Skeletal muscle satellite cell (primary cell): ENCODE data around the gene ZNF598.
A peak's percentile ranks its signal among the peaks of the same experiment; 100 is the strongest.
"Not testable (repeated sequence)": the region's sequence is repeated elsewhere in the genome, so short reads cannot be mapped to it uniquely, and the experiment has no call there.

Source experiments
- H3K27me3 ChIP-seq: 2 replicates; pipeline ENCODE4 v1.7.0; 2013; ENCODE audit warnings: low read length; ENCODE audit not compliant: control insufficient read depth, insufficient read depth
- H3K36me3 ChIP-seq: 2 replicates; pipeline ENCODE4 v1.7.0; 2013; ENCODE audit warnings: mild to moderate bottlenecking, control low read depth, low read length; ENCODE audit not compliant: insufficient read depth
- H3K4me1 ChIP-seq: 2 replicates; pipeline ENCODE4 v1.7.0; 2013; ENCODE audit warnings: low read length; ENCODE audit not compliant: control insufficient read depth, insufficient read depth
- H3K4me2 ChIP-seq: 2 replicates; pipeline ENCODE4 v1.7.0; 2013; ENCODE audit warnings: mild to moderate bottlenecking, low read length
- H3K4me3 ChIP-seq: 2 replicates; pipeline ENCODE4 v1.7.0; 2013; ENCODE audit warnings: low read length
- H3K9ac ChIP-seq: 2 replicates; pipeline ENCODE4 v1.7.0; 2013; ENCODE audit warnings: mild to moderate bottlenecking, low read depth, low read length, moderate library complexity
- H3K9me3 ChIP-seq: replicated peaks from 2 replicates; pipeline ENCODE4 v1.7.0; 2013; ENCODE audit warnings: mild to moderate bottlenecking, control low read depth, low read length

The ZNF598 gene

DNA sequence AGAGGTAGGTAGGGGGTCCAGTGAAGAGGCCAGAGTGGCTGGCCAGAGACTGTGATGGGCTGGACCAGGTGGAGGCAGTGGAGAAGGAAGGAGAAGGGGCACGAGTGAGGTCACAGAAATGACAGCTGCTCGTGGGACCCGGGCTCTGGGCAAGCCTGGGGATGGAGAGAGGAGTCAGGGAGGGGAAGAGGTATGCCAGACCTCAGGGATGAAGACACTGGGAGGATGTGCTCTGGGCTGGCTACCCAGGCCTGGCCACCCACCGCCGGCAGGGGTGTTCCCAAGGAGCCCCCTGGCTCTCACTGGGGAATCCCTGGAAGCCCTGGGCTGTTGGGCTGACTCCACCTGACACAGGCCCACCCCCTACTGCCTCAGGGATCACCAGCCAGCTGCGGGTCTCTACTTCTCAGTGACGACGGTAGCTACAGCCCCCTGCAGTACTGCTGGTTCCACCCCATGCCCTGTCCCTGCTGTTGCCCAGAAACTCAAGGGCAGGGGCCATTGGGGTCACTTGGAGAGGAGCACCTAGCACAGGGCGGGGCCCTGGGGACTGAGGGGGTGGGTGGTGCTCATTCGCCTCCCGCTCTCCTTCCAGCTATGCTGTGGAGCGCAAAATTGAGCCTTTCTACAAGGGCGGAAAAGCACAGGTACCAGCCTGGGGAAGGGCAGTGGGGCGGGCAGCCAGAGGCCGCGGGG is 36.0 kb downstream of the ZNF598 start:
- Histone ChIP-seq H3K4me3 (no peak overlapping the region), H3K36me3 (peaks cover 46% of the 10 kb centered on the region), H3K4me1 (peaks cover 8% of the 10 kb centered on the region), H3K9me3 (no peaks in the 10 kb centered on the region), H3K4me2 (peak overlapping the region; percentile 37), H3K27me3 (no peaks in the 10 kb centered on the region), H3K9ac (no peak overlapping the region)

DNA sequence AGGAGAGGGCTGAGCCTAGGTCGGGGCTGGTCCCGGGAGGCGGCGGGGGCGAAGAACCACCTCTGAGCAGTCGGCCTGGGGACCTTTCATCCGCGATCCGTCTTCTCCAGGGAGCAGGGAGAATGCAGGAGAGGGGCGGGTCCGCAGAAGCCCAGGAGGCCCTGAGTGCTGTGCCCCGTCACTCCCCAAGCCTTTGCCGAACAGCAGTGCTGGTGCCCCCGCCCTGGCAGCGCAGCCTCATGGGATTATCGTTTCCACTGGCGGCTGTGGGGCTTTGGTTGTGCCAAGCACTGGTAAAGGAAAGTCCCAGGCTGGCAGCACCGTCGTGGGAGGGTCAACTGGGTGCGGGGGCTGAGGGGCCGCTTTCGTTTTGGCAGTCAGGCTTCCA is 37.1 kb downstream of the ZNF598 start:
- no peaks in the 10 kb centered on the region for H3K9me3 ChIP-seq
- H3K4me3 ChIP-seq = peak overlapping the region; percentile 78
- H3K9ac ChIP-seq = peak overlapping the region; percentile 90

DNA sequence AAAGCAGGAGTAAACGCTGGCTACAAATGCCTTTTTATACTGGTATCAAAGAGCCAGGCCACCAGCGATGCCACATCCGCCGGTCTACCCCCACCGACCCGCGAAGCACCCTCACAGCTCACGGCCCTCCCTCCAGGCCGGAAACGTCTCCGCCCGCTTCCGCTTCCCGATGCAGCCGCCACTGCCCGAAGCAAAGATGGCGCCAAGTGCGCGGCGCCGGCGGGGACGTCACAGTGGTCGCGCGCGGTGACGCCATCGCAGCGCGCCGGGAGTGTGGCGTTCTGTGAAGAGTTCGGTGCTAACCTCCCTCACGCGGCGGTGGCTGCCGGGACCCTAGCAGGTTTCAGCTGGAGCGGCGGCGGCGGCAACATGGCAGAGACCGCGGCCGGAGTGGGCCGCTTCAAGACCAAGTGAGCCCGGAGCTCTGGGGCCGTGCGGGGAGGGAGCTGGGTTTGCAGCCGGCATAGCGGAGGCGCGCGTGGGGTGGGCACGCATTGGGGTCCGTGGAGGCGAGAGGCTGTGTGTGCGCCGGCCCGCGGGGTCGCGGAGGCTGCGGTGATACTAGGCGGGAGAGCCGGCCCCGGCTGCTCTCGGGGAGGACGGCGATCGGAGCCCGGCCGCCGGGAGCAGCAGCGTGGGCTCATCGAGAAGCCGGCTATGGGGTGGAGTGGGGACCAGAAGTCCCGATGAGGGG is 37.7 kb downstream of the ZNF598 start, which contains the start of gene TBL3:
Gene TBL3 (plus strand): TSS at position 258 of the 694 bp plus-strand sequence. CDS start 112 bp downstream, at position 370.
- Histone ChIP-seq H3K9ac (peak within 1 kb of the TSS; percentile 90), H3K4me3 (peak within 1 kb of the TSS; percentile 78), H3K9me3 (no peaks in the 10 kb centered on the region)

More for the DNA sequence above, 37.1 kb downstream of the ZNF598 start:
- H3K4me2 ChIP-seq = peak overlapping the region; percentile 90
- peaks cover 35% of the 10 kb centered on the region for H3K36me3 ChIP-seq
- H3K4me1 ChIP-seq = peaks cover 8% of the 10 kb centered on the region
- no peaks in the 10 kb centered on the region for H3K27me3 ChIP-seq

DNA sequence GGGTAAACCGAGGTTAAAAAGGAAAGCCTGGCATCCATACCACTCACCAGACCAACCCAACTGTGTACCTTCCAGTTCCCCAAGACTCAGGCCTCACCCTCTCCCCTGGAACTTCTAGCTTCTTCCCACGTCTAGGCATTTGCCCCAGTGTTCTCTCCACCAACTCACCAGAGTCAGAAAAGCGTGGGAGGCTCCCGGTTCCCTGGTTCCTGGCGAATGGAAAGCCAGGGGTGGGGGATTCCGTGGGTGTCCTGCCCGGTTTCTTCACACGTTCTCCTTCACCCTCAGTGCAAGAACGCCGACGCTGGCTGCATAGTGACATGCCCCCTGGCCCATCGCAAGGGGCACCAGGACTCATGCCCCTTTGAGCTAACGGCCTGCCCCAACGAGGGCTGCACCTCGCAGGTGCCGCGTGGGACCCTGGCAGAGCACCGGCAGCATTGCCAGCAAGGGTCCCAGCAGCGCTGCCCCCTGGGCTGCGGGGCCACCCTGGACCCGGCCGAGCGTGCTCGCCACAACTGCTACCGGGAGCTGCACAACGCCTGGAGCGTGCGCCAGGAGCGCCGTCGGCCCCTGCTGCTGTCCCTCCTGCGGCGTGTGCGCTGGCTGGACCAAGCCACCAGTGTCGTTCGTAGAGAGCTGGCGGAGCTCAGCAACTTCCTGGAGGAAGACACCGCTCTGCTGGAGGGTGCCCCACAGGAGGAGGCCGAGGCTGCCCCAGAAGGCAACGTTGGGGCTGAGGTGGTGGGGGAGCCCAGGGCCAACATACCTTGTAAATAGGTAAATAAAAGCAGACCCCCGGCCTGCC is 41.3 kb downstream of the ZNF598 start:
- no peak overlapping the region for H3K9ac ChIP-seq
- H3K4me2 ChIP-seq = no peak overlapping the region
- H3K36me3 ChIP-seq = peaks cover 15% of the 10 kb centered on the region
- no peaks in the 10 kb centered on the region for H3K9me3 ChIP-seq
- H3K4me1 ChIP-seq = peaks cover 15% of the 10 kb centered on the region
- no peaks in the 10 kb centered on the region for H3K27me3 ChIP-seq
- H3K4me3 ChIP-seq = no peak overlapping the region

More for the DNA sequence above, 37.7 kb downstream of the ZNF598 start, which contains the start of gene TBL3:
- Histone ChIP-seq H3K27me3 (no peaks in the 10 kb centered on the region), H3K4me2 (peak within 1 kb of the TSS; percentile 90), H3K36me3 (peaks cover 30% of the 10 kb centered on the region), H3K4me1 (peaks cover 8% of the 10 kb centered on the region)

DNA sequence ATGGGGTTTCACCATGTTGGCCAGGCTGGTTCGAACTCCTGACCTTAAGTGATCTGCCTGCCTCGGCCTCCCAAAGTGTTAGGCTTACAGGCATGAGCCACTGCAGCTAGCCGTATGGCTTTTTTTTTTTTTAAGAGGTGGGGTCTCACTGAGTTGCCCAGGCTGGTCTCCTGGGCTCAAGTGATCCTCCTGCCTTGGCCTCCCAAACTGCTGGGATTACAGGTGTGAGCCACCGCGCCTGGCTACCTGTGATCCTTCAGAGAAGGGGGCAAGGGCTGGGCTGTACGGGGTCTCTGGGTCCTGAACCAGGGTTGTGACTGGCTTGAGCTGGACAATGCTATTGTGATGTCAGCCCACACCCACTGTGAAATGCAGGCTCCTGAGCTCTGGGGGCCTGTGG is 43.2 kb downstream of the ZNF598 start, which contains the start of gene RNF151:
Gene RNF151 (plus strand): TSS at position 397 of the 400 bp plus-strand sequence. CDS start 26 bp downstream, outside the sequence.
- Histone ChIP-seq H3K36me3 (peaks cover 29% of the 10 kb centered on the region), H3K27me3 (no peaks in the 10 kb centered on the region), H3K4me1 (peaks cover 18% of the 10 kb centered on the region), H3K4me3 (peak within 1 kb of the TSS; percentile 82), H3K9ac (peak within 1 kb of the TSS; percentile 97), H3K4me2 (peak within 1 kb of the TSS; percentile 99), H3K9me3 (no peaks in the 10 kb centered on the region)

DNA sequence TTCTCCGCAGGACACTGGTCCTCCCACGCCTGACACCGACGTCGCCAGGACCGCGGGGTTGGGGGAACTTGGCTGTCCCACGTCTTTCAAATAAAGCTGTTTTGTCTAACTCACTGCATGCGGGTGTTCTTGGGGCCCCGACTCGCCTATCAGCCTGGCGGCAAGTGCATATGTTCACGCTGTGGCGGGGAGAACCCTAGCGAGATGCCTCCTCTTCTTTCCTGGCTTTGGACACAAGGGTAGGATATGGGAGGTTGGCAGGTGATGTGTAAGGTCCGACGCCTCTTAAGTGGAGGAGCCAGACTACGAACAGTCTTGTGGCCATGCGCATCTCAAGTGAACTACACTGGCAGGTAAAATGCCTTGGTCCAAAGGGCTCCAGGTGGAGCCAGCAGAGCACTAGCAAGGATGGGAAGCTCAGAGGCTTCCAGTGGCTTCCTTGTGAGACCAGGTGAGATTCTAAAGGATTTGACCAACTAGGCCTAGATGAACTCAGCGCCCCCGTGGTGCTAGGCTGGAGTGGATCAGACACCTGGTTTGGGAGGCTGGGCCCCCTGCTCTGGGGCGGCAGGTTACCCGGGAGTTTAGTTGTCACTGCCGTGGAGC is 44.1 kb downstream of the ZNF598 start:
- Histone ChIP-seq H3K4me1 (peaks cover 21% of the 10 kb centered on the region), H3K36me3 (peaks cover 35% of the 10 kb centered on the region), H3K9ac (peak overlapping the region; percentile 97)

DNA sequence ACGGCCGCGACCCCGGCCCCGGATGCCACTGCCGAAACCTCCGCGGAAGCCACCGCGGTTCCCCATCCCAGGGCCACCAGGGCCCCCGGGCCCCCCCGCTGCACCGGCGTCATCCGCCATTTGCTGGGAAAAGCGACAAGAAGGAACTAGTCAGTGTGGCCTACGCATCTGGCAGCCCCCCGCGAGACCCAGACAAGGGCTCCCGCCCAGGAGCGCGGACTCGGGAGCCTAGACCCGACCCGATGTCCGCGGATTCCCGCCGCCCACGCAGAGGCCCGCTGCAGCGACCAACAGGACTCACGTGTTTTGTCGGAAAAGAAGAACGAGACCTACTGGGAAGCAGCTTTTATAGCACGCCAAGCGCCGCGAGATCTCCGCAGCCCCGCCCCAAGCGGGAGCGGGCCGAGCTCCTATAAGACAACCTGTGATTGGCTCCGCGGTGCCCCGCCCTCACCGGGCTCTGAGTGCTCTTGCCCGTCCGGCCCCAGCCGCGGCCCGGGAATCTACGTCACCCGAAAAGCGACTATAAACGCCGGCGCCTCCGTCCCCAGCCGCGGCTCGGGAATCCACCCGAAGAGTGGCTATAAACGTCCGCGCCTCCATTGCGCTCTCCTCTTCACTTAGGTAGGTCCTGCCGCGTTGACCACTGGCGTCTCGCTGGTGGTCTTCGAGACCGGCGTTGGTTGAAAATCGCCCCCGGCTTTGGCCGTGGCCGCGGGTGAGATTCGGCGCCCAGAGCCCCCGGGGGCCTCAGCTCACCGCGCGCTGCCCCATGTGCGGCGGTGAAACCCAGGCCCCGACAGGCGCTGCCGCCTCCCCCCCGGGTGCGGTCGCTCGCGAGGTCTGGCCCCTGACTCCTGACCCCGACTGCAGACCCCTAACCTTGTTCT is 44.9 kb downstream of the ZNF598 start, which contains the start of gene RPS2:
Gene RPS2 (minus strand): TSS at position 321 of the 890 bp plus-strand sequence. CDS start 201 bp downstream, at position 120.
- Histone ChIP-seq H3K4me1 (peaks cover 26% of the 10 kb centered on the region), H3K36me3 (peaks cover 35% of the 10 kb centered on the region)

More for the DNA sequence above, 44.1 kb downstream of the ZNF598 start:
- Histone ChIP-seq H3K27me3 (no peaks in the 10 kb centered on the region), H3K9me3 (no peaks in the 10 kb centered on the region), H3K4me3 (peak overlapping the region; percentile 82), H3K4me2 (peak overlapping the region; percentile 99)

DNA sequence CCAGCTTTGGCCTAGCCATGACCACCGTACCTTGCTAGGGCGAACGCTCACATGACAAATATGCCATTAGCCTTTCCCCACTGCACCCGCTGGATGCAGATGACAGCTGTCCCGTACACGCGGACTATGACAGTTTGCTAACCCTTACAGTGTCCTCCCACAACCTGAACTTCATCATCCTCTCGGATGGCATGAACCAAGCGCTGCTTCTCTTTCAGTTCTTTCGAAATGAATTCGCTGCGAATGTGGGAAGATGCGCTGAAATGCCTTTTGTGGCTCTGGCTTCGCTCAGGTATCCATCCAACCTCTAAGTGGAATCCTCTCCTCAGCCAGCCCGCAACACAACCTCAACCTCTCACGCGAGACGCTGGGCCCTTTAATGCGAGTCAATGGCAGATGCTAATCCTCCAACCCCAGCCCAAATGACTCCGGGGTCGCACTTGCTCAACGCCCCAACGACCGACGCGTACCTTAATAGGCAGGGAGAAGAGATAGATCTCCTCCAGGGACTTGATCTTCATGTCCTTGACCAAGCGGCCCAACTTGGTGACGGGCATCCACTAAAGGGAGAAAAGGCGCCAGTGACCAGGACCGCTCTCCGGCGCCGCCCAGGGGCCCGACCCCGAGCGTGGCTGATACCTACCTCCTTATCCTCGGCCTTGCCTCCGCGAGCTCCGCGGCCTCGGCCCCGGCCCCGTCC is 45.7 kb downstream of the ZNF598 start:
- peak overlapping the region; percentile 97 for H3K9ac ChIP-seq
- H3K9me3 ChIP-seq = no peaks in the 10 kb centered on the region
- H3K27me3 ChIP-seq = no peaks in the 10 kb centered on the region
- H3K4me2 ChIP-seq = peak overlapping the region; percentile 87
- peak overlapping the region; percentile 82 for H3K4me3 ChIP-seq
- H3K36me3 ChIP-seq = peaks cover 35% of the 10 kb centered on the region
- H3K4me1 ChIP-seq = peaks cover 29% of the 10 kb centered on the region

More for the DNA sequence above, 44.9 kb downstream of the ZNF598 start, which contains the start of gene RPS2:
- H3K9ac ChIP-seq = peak within 1 kb of the TSS; percentile 97
- H3K4me3 ChIP-seq = peak within 1 kb of the TSS; percentile 82
- no peaks in the 10 kb centered on the region for H3K27me3 ChIP-seq
- peak within 1 kb of the TSS; percentile 99 for H3K4me2 ChIP-seq
- no peaks in the 10 kb centered on the region for H3K9me3 ChIP-seq

DNA sequence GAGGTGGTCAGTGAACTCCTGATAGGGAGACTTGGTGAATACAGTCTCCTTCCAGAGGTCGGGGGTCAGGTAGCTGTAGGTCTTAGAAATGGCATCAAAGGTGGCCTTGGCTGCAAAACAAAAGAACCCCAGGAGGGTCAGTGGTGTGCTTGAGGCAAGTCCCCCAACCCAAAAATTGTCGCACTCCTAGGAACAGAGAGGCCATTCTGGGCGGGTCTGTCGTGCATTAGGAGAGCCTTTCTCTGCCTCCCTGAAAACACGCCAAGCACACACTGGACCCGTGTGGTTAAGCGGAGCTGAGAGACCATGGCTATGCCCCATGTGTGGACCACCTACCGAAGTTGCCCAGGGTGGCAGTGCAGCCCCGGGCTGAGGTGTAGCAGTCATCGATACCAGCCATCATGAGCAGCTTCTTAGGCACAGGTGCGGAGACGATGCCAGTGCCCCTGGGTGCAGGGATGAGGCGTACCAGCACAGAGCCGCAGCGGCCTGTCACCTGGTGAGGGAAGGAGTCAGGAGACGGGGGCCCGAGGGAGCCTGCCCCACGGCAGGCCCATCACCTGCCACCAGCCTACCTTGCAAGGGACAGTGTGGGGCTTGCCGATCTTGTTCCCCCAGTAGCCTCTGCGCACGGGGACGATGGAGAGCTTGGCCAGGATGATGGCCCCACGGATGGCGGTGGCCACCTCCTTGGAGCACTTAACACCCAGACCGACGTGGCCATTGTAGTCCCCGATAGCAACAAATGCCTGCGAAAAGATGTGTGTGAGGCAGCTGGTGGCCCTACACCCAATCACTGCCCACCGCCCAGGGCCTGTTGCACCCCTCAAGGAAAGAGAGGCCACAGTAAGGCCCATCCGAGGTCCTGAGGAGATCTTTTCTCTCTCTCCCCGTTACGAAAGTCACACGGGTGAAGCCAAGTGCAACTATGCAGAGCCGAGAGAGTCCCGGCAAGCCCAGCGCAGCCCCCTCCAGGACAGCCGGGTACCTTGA is 47.2 kb downstream of the ZNF598 start:
- Histone ChIP-seq H3K4me3 (peak overlapping the region; percentile 82), H3K9ac (peak overlapping the region; percentile 97), H3K4me1 (peaks cover 30% of the 10 kb centered on the region), H3K4me2 (peak overlapping the region; percentile 87), H3K36me3 (peaks cover 35% of the 10 kb centered on the region)
- H3K9me3 ChIP-seq, H3K27me3 ChIP-seq: not testable (repeated sequence)
